8988T (cell line): ENCODE measurements around the gene ZNF765.
A peak's percentile ranks its signal among the peaks of the same experiment; 100 is the strongest.
"Not testable (repeated sequence)": the region's sequence is repeated elsewhere in the genome, so short reads cannot be mapped to it uniquely, and the experiment has no call there.

Source experiments
- DNase-seq: peaks from one replicate; pipeline ENCODE4 v3.0.0; 2011

ZNF765 gene

GRCh38 chr19:53394974-53395839 is at the start of gene ZNF765:
Gene ZNF765 (plus strand): TSS chr19:53395149. CDS start chr19:53398016, 2,867 bp downstream.
- DNase-seq, result peak; percentile 48

GRCh38 chr19:53355739-53356138 is 39.2 kb upstream of the ZNF765 start:
- no peak for DNase-seq

GRCh38 chr19:53357821-53358581 is 36.9 kb upstream of the ZNF765 start:
- DNase-seq, result no peak

GRCh38 chr19:53360056-53360455 is 34.9 kb upstream of the ZNF765 start:
- DNase-seq, result not testable (repeated sequence)

DNA sequence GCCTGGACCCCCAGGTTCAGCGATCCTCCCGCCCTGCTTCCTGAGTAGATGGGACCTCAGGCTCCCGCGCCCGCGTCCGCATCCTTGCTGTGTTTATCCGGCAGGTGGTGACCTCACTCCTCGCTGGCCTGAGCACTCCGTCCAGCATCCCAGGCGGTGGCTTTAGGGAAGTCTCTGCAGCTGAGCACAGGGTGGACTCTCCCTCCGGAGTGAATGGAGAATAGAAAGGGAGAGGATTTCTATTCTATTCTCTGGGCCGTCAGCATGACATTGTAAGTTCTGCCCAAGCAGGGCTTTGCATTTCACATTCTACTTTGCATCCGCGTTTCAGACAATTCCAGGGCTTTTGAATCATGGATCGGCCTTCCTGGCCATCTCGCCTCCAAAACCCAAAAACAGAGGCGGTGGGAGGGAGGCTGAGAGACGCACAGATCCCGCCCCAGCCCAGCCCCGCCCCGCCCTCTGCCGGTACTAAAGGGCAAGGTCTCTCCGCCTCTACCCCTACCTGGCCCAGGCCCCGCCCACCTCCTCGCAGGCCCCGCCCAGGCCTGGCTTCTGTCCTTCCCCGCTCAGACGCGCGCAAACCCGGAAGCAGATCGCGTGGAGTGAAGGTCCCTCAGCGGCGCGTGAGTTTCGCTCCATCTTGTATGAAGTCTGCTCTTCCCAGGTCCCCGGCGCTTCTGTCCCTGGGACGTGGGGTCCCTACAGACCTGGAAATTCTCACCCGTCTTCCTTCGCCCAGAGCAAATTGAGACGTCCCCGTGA is 29.6 kb upstream of the ZNF765 start, which contains the start of gene ZNF525:
Gene ZNF525, plus strand, starts transcription at position 572 of the 765 bp plus-strand sequence. CDS start 6,577 bp downstream, outside the sequence.
- DNase-seq, result peak; percentile 52

GRCh38 chr19:53365899-53366493 is 29.0 kb upstream of the ZNF765 start:
- no peak for DNase-seq

GRCh38 chr19:53372196-53372595 is 22.8 kb upstream of the ZNF765 start:
- no peak for DNase-seq

- DNase-seq, result no peak
These were observed 20.7 kb upstream of the ZNF765 start for GRCh38 chr19:53374288-53374687.

DNA sequence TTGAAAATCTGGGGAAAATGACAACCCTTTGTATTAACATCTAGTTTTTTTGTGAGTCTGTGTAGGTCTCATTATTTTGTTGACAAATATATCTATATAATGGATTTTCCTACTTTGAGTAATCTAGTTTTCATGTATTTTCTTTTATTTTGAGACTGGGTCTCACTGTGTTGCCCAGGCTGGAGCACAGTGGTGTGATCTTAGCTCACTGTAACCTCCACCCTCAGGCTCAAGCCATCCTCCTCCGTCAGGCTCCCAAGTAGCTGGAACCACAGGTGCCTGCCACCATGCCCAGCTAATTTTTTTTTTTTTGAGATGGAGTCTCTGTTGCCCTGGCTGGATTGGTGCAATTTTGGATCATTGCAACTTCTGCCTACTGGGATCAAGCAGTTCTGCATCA is 20.2 kb upstream of the ZNF765 start:
- no peak for DNase-seq

- no peak for DNase-seq
These were observed 13.6 kb upstream of the ZNF765 start for GRCh38 chr19:53381376-53381775.

GRCh38 chr19:53388168-53388567 is 6.8 kb upstream of the ZNF765 start:
- DNase-seq, result no peak

DNA sequence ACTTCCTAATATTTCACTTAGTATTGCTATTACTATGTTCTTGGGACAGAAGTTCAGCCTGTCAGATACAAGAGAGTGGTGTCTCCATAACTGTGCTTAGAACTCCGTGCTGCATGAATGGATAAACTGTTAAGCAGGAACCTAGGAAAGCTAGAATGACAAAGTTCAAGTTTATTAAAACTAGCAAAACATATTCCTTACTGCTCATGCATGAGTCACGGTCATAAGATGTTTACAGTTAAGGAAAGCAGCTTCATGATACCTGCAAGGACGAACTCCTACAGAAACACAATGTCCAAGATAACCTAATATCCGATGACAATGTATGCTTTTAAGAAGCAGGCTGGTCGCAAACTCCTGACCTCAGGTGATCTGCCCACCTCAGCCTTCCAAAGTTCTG is 6.0 kb upstream of the ZNF765 start:
- no peak for DNase-seq

GRCh38 chr19:53389571-53389970 is 5.4 kb upstream of the ZNF765 start:
- no peak for DNase-seq

- no peak for DNase-seq
These were observed 5.0 kb upstream of the ZNF765 start for GRCh38 chr19:53389978-53390377.

DNA sequence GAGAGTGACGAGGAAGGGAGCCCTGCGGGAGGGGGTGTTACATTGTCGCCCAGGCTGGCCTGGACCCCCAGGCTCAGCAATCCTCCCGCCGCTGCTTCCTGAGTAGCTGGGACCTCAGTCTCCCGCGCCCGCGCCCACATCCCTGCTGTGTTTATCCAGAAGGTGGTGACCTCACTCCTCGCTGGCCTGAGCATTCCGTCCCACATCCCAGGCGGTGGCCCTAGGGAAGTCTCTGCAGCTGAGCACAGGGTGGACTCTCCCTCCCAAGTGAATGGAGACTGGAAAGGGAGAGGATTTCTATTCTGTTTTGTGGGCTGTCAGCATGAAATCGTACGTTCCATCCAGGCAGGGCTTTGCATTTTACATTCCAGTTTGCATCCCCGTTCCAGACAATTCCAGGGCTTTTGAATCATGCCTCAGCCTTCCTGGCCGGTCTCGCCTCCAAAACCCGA is 401 bp upstream of the ZNF765 start:
- DNase-seq, result no peak

DNA sequence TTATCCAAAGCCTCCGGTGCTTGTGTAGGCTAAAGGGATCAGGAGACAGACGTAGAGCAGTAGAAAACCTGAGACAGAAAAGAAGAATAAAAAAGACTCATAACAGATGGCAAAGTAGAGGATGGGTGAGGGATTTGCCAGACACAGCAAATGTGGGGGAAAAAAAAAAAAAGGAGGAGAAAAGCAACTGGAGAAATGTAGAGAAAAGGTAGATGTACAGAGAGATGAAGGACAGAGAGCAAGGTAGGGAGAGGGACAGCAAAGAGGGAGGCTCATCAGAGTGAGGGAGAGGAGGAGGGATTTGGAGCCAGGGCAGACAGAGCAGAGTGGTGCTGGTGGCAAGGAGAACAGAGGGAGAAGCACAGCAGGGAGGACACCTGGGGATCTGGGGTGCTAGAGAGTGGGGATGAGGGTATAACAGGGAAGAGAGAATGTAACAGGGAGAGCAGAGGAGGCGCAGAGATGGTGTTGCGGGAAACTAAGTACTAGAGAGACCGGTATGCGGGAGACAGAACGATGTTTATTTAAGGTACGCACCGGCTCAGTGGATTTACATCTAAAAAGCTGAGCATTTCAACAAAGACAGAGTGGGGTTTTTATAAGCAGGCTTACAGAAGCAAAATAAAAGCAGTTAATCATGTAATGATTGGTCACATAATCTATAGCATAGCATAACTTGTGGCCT is 1.0 kb downstream of the ZNF765 start:
- not testable (repeated sequence) for DNase-seq

DNA sequence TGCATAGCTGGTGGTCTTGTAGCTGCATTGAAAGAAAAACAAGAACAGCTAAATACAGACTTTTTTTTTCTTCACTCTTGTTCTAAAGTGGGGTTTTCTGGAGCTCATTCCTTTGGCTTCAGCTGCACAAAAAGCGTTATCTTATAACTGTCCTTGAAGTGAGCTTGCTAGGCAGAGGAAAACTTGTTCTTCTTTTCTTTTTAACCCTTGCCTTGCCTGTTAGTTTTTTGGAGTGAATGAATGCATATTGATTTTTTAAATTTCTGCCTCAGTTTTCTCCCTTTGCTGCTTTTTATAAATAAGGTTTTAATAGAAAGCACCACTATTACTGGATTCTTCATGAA is 1.5 kb downstream of the ZNF765 start:
- DNase-seq, result no peak

DNA sequence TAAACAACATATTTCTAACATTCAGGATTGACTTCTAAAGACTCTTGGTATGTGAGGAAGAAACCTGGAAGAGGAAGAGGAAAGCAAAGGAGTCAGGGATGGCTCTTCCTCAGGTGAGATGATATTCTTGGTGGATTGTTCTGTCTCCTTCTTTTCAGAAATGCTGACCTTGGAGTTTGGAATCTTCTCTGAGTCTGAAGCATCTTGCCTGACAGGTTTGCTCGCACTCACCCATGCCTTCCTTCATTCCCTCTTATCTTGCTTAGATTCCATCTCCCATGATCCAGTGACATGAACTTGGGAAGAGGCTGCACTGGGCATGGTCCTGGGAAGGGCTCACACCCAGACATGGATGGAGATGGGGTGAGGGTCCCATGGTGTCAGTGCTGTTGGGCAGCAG is 3.0 kb downstream of the ZNF765 start:
- DNase-seq, result not testable (repeated sequence)

- no peak for DNase-seq
These were observed 14.7 kb downstream of the ZNF765 start for GRCh38 chr19:53409505-53410204.

DNA sequence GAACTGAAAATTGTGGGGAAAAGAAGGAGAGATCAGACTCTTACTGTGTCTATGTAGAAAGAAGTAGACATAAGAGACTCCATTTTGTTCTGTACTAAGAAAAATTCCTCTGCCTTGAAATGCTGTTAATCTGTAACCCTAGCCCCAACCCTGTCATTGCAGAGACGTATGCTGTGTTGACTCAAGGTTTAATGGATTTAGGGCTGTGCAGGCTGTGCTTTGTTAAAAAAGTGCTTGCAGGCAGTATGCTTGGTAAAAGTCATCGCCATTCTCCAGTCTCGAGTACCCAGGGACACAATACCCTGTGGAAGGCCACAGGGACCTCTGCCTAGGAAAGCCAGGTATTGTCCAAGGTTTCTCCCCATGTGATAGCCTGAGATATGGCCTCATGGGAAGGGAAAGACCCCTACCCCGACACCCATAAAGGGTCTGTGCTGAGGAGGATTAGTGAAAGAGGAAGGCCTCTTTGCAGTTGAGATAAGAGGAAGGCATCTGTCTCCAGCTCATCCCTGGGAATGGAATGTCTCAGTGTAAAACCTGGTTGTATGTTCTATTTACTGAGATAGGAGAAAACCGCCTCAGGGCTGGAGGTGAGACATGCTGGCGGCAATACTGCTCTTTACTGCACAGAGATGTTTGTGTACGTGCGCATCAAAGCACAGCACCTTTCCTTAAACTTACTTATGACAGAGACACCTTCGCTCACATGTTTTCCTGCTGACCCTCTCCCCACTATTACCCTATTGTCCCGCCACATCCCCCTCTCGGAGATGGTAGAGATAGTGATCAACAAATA is 25.8 kb downstream of the ZNF765 start:
- not testable (repeated sequence) for DNase-seq

DNA sequence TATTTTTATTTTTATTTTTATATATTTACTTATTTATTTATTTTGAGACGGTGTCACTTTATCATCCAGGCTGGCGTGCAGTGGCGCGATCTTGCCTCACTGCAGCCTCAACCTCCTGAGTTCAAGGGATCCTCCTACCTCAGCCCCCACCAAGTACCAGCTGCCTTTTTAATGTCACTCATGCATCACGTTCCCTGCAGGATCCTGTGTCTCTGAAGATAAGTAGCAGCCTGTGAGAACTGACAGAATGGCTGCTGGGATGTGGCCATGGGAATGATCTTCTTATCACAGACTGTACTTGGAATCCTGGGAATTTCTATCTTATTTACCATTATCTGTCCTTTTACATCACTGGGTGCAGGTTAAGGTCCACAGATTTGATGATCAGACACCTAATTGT is 27.6 kb downstream of the ZNF765 start:
- no peak for DNase-seq
